ENCODE measurements around the gene NKAP. TPM values are rescaled to one million over a fixed set of nuclear protein-coding genes. Genes with fewer than 3 reads are reported as not detected.
"Not testable (repeated sequence)": the region's sequence is repeated elsewhere in the genome, so short reads cannot be mapped to it uniquely, and the experiment has no call there.

Gene NKAP
- total RNA-seq, 3 donors from 2014 or later, result 5.2 to 7.1 (median 7.0) TPM

DNA sequence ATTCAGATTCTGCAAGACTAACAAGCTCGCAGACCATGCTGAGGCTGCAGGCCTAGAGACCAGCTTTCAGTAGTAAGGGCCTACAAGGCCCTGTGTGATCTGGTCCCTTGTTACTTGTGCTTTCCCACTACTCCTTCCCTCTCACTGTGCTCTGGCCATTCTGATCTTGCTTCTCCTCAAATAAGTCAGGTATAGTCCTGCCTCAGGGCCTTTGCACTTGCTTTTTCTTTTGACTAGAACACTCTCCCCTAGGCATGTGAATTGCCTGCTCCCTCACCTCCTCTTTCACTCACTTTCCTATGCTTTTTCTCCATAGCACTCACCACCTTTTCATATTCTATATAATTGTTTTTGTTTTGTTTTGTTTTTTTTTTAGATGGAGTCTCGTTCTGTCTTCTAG, 25.7 kb downstream of the NKAP start:
- no peaks in the 10 kb centered on the region for H3K4me1 ChIP-seq (ENCODE audit: low read depth)
- DNase-seq, result no peak
- intact Hi-C loops (cut with DNase I, micrococcal nuclease), result no loop called here
- TF ChIP-seq, protein P1, sequence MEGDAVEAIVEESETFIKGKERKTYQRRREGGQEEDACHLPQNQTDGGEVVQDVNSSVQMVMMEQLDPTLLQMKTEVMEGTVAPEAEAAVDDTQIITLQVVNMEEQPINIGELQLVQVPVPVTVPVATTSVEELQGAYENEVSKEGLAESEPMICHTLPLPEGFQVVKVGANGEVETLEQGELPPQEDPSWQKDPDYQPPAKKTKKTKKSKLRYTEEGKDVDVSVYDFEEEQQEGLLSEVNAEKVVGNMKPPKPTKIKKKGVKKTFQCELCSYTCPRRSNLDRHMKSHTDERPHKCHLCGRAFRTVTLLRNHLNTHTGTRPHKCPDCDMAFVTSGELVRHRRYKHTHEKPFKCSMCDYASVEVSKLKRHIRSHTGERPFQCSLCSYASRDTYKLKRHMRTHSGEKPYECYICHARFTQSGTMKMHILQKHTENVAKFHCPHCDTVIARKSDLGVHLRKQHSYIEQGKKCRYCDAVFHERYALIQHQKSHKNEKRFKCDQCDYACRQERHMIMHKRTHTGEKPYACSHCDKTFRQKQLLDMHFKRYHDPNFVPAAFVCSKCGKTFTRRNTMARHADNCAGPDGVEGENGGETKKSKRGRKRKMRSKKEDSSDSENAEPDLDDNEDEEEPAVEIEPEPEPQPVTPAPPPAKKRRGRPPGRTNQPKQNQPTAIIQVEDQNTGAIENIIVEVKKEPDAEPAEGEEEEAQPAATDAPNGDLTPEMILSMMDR (IDR thresholded peaks at IDR 0.05), result no peak
- H3K4me3 ChIP-seq, result no peak overlapping the region
- no peaks in the 10 kb centered on the region for H3K9me3 ChIP-seq
- ATAC-seq, result no peak
- no peaks in the 10 kb centered on the region for H3K36me3 ChIP-seq (ENCODE audit: low read depth)

DNA sequence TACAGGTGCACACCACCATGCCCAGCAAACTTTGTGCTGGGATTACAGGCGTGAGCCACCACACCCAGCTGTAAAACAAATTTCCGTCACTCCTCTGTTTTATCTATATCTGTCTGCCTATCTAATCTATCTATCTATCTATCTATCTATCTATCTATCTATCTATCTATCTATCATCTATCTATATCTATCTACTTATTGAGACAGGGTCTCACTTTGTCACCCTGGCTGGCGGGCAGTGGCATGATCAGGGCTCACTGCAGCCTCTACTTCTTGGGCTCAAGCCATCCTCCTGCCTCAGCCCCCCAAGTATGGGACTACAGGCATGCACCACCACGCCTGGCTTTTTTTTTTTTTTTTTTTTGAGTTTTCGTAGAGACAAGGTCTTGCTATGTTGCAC, 27.2 kb downstream of the NKAP start:
- Histone ChIP-seq H3K4me3 (no peak overlapping the region), H3K4me1 (ENCODE audit: low read depth) (no peaks in the 10 kb centered on the region), H3K36me3 (ENCODE audit: low read depth) (no peaks in the 10 kb centered on the region), H3K9me3 (no peaks in the 10 kb centered on the region)
- peak in 1 of 3 donors; percentile 6 for DNase-seq
- TF ChIP-seq, protein P1 (IDR thresholded peaks at IDR 0.05), result no peak
- intact Hi-C loops (cut with DNase I, micrococcal nuclease), result no loop called here
- ATAC-seq, result peak; percentile 44

DNA sequence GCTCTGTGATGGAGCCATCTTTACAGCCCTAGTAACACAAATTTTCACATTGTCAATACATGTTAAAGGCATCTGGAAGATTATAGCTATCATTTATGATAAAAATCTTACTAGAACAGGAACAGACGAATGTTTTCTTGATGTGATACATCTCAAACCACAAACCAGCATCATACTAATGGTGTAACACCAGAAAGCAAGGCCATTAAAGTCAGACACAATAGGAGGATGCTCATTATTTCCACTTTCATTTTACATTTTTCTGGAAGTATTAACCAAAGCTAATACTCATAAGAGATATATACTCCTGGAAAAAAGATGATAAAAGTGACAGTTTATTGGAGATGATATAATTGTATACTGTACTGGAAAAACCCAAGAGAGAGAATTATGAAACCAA, 42.6 kb downstream of the NKAP start:
- DNase-seq (no peak), ATAC-seq (no peak)
- TF ChIP-seq, protein P1 (IDR thresholded peaks at IDR 0.05), result no peak
- Histone ChIP-seq H3K4me1 (ENCODE audit: low read depth) (no peaks in the 10 kb centered on the region), H3K9me3 (no peaks in the 10 kb centered on the region), H3K36me3 (ENCODE audit: low read depth) (no peaks in the 10 kb centered on the region), H3K4me3 (no peak overlapping the region)
- intact Hi-C loops (cut with DNase I, micrococcal nuclease), result no loop called here

DNA sequence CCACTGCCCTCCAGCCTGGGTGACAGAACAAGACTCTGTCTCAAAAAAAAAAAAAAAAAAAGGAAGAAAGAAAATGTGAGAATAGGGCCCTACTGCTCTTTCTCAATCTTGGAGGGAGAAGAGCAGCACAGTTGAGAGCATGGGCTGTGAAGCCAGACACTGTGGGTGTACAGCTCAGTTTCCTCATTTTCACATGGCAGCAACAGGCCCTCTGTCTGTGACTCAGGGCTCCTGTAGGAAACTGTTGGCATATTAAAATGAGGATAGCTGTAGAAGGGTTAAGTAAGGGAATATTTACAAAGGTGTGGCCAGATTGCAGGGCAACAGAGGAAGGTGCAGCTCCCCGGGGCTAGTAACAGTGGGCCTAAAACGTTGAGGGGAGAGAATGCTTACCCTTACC, 44.4 kb downstream of the NKAP start:
- peak; percentile 92 for ATAC-seq
- Histone ChIP-seq H3K36me3 (ENCODE audit: low read depth) (no peaks in the 10 kb centered on the region), H3K4me1 (ENCODE audit: low read depth) (no peaks in the 10 kb centered on the region), H3K9me3 (no peaks in the 10 kb centered on the region), H3K4me3 (no peak overlapping the region)
- intact Hi-C loops (cut with DNase I, micrococcal nuclease), result no loop called here
- TF ChIP-seq, protein P1 (IDR thresholded peaks at IDR 0.05), result no peak
- peak in 2 of 3 donors; percentile 21 to 29 for DNase-seq

DNA sequence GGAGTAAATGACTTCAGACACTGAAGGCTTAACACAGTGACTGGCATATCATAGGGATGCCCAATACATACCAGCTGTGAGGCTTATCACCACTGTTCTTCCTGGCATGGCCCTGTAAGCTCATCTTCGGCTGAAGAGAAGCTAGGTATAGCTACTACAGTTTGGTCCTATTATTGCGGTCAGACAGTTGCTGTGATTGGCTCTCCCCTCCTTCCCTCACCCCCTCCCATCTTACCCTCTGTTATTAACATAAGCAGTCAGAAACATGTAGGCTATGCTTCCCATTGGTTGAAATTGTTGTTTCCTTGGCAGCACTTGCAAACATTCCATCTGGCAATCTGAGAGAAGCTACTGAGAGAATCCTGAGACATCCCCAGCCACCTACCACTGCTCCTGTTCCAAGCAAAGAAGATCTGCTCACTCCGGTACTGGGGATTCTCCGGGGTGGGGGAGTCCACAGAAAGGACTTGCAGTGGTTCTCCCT, 47.7 kb downstream of the NKAP start, which contains the start of gene AKAP14:
AKAP14 (plus strand) TSS at position 51 of the 484 bp plus-strand sequence. CDS start 7,331 bp downstream, outside the sequence.
- no peaks in the 10 kb centered on the region for H3K9me3 ChIP-seq
- TF ChIP-seq, protein P1 (IDR thresholded peaks at IDR 0.05), result no peak
- ATAC-seq, result no peak
- no peak within 1 kb of the TSS for H3K4me3 ChIP-seq
- no peaks in the 10 kb centered on the region for H3K36me3 ChIP-seq (ENCODE audit: low read depth)
- no peaks in the 10 kb centered on the region for H3K4me1 ChIP-seq (ENCODE audit: low read depth)
- DNase-seq, result no peak
- intact Hi-C loops (cut with DNase I, micrococcal nuclease), result no loop called here

DNA sequence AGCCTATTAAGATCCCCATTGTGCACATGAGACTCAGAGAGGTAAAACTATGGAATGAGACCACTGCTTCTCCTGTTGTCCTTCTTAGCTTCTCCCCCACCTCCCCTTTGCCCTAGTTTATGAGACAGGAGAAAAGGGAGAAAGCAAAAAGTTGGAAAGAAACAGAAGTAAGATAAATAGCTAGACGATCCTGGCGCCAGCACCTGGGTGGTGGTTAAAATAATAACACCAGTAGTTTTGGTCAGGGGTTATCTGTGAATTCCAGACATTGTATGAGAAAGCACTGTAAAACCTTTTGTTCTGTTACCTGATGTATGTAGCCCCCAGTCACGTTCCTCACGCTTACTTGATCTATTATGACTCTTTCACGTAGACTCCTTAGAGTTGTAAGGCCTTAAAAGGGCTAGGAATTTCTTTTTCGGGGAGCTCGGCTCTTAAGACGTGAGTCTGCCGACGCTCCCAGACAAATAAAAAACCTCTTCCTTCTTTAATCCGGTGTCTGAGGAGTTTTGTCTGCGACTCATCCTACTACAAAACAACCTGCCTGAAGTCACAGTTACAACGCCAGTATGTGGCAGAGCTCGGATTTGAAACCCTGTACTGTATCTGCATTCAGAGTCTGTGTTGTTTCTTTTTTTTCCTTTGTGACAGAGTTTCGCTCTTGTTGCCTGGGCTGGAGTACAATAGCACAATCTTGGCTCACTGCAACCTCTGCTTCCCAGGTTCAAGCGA, 51.4 kb downstream of the NKAP start:
- H3K36me3 ChIP-seq (ENCODE audit: low read depth); ATAC-seq; H3K4me1 ChIP-seq (ENCODE audit: low read depth); H3K4me3 ChIP-seq; intact Hi-C loops (cut with DNase I, micrococcal nuclease); H3K9me3 ChIP-seq; DNase-seq: not testable (repeated sequence)

DNA sequence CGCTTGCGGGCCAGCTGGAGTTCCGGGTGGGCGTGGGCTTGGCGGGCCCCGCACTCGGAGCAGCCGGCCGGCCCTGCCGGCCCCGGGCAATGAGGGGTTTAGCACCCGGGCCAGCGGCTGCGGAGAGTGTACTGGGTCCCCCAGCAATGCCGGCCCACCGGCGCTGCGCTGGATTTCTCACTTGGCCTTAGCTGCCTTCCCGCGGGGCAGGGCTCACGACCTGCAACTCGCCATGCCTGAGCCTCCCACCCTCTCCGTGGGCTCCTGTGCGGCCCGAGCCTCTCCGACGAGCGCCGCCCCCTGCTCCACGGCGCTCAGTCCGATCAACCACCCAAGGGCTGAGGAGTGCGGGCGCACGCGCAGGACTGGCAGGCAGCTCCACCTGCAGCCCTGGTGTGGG, 52.9 kb downstream of the NKAP start:
- H3K4me1 ChIP-seq (ENCODE audit: low read depth); H3K4me3 ChIP-seq; intact Hi-C loops (cut with DNase I, micrococcal nuclease); DNase-seq; ATAC-seq; H3K36me3 ChIP-seq (ENCODE audit: low read depth); H3K9me3 ChIP-seq: not testable (repeated sequence)
